Hepatocyte (in vitro differentiated cells): ENCODE measurements around the gene FUT7.

Experiments used
- CTCF ChIP-seq: fragments of 200-600 bp; sonication (generic); IDR thresholded peaks from 2 replicates; pipeline ENCODE4 v1.5.1; 2016; ENCODE audit warnings: antibody characterized with exemption, mild to moderate bottlenecking; ENCODE audit not compliant: poor library complexity
- EZH2 ChIP-seq: fragments of 200-600 bp; sonication (generic); IDR thresholded peaks from 2 replicates; pipeline ENCODE4 v1.6.1; 2016; ENCODE audit warnings: antibody characterized with exemption, mild to moderate bottlenecking, borderline replicate concordance

- TF ChIP-seq CTCF (no peak), EZH2 (no peak)
Observed at GRCh38 chr9:137017791-137018497, 13.9 kb downstream of the FUT7 start.
